COLO668 (cell line): Measurements from ENCODE around the gene DYNC2H1.

Source experiments
- DNase-seq: peaks from one replicate; lab custom pipeline; 2025; ENCODE audit not compliant: unreplicated experiment; lab: John Stamatoyannopoulos, UW

The DYNC2H1 gene

DNA sequence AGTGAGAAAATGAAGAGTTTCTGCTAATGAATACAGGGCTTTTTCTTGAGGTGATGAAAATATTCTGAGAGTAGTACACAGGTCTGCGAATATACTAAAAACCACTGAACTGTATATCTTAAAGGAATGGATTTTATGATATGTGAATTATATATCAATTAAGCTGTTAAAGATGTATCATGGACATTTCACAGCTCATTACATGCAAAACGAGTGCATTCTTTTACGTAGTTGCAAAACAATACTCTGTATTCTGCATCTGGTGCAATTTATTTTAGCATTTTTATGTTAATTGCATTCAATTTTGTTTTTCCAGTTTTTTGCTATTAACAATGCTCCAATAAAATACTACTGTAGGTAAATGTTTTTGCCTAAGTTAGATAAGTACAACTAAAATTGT, 411.6 kb downstream of the DYNC2H1 start:
- no peak for DNase-seq

DNA sequence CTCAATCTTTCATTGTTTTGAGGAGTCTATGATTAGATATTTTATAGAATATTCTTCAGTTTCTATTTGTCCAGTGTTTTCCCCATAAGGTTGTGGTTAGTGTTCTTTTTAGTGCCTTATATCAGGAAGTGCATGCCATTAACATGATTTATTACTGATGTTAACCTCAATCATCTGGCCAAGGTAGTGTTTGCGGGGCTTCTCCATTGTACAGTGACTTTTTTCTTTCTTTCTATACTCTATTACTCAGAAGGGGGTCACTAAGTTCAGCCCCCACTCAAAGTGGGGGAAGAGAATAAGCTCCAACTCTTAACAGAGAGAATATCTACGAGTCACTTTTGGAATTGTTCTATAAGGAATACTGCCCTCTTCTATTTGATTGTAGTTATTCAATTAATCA, 415.8 kb downstream of the DYNC2H1 start:
- no peak for DNase-seq

DNA sequence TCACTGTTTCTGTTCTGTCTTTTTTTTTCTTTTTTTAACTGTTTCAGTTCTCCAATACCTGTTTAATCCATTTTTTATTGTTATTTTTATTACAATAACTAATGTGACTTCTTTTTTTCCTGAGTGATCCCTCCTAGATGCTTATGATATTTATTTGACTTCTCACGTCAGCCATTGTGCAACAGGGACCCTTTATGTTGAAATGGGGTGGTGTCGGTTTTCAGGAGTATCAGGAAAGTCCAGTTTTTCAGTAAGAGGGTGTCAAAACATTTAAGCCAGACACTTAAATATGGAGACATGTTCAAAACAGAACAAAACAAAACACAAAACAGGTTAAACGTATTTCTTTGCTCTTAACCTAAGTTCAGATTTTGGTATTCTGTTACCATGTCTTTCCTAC, 418.8 kb downstream of the DYNC2H1 start:
- DNase-seq = no peak

DNA sequence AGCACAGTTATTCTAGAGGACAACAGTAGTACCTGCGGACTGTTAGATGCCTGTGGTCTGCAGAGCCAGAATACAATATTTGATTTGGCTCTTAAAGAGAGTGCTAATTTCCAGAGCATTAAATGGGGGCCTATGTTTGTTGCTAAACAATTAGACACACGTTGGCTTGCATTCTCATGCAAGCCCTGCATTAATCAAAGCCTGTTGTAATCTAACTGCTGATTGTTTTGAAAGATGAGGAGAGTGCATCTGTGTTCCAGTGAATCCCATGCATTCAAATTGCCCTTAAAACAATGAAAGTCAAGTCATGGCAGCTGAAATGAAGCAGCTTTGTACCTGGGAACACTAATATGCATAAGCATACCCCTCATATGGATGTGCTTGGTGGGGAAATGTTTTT, 419.4 kb downstream of the DYNC2H1 start:
- DNase-seq = no peak

DNA sequence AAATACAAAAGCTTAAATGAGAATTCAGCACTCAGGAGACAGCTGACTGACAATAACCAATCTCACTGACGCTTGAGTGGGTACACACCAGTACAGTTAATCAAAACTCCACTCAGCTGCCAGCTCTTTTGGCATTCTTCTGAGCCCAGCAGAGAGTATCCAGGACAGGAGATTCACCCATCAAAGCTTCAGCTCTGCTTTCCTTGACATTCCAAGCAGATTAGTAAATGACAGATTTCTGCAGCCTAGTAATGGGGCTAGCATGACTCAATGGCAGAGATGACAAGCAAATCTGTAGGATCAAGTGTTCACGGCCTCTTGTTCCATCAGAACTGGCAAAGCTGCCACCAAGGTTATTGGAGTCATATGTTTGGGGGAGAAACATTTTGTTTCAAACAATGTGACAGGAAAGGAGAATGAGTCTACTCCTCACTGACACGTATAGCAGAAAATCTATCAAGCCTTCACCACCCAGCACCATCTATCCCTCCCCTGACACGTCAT, 420.0 kb downstream of the DYNC2H1 start:
- DNase-seq = no peak
